ENCODE measurements around the gene PLEKHH3.
A peak's percentile ranks its signal among the peaks of the same experiment; 100 is the strongest.

PLEKHH3 gene

GRCh38 chr17:42684929-42685556 lies 8.2 kb upstream of the PLEKHH3 start:
- no peak for DNase-seq

- DNase-seq, result peak; percentile 21
Measured at GRCh38 chr17:42683407-42684034, 6.7 kb upstream of the PLEKHH3 start.

- DNase-seq, result peak; percentile 76
Measured at GRCh38 chr17:42682722-42683403, 6.1 kb upstream of the PLEKHH3 start.

GRCh38 chr17:42681976-42682721 lies 5.4 kb upstream of the PLEKHH3 start, which contains the start of gene CNTNAP1:
Gene CNTNAP1, plus strand, starts transcription at chr17:42682531. Its CDS starts 299 bp downstream, at chr17:42682830.
- DNase-seq, result peak; percentile 86

- peak; percentile 35 for DNase-seq
Measured at GRCh38 chr17:42680331-42680808, 3.6 kb upstream of the PLEKHH3 start.

- DNase-seq, result peak; percentile 87
Measured at GRCh38 chr17:42679492-42680330, 2.9 kb upstream of the PLEKHH3 start.

- peak; percentile 73 for DNase-seq
Measured at GRCh38 chr17:42678951-42679491, 2.2 kb upstream of the PLEKHH3 start.

GRCh38 chr17:42677921-42678781 lies 1.4 kb upstream of the PLEKHH3 start:
- DNase-seq, result peak; percentile 96

GRCh38 chr17:42677012-42677857 lies 441 bp upstream of the PLEKHH3 start:
- peak; percentile 100 for DNase-seq

- peak; percentile 60 for DNase-seq
Measured at GRCh38 chr17:42675965-42676423, 800 bp downstream of the PLEKHH3 start.

- peak; percentile 68 for DNase-seq
Measured at GRCh38 chr17:42675348-42675964, 1.3 kb downstream of the PLEKHH3 start.

GRCh38 chr17:42674755-42675347 lies 1.9 kb downstream of the PLEKHH3 start:
- peak; percentile 68 for DNase-seq

- peak; percentile 56 for DNase-seq
Measured at GRCh38 chr17:42673885-42674754, 2.7 kb downstream of the PLEKHH3 start.

GRCh38 chr17:42673266-42673884 lies 3.4 kb downstream of the PLEKHH3 start:
- no peak for DNase-seq

- no peak for DNase-seq
Measured at GRCh38 chr17:42672038-42672437, 4.8 kb downstream of the PLEKHH3 start.

GRCh38 chr17:42670789-42671657 lies 5.8 kb downstream of the PLEKHH3 start:
- DNase-seq, result no peak

Measured in NCI-H82 (cell line).